ENCODE data around the gene SEMA6A.

The SEMA6A gene

DNA sequence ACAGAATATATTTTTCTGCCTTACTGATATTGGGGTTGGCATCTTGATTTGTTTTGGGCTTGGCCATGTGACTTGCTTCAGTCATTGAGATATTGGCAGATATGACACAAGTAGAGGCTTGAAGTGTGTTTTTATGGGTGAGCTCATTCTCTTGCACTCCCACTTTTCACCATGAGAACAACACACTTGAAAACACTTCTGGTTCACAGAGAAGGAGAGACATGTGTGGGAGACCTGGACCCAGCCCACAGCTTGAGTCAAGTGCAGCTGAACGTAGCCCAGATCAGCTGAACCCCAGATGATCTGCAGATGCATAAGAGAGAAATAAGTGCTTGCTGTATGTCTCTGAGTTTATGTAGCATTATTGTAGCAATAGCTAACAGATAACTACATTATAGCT, 155.4 kb downstream of the SEMA6A start:
- H4K91ac ChIP-seq (ENCODE audit: low read length), result no peak overlapping the region
- H2BK120ac ChIP-seq (ENCODE audit: low read depth, low read length), result no peak overlapping the region
- no peak overlapping the region for H3K14ac ChIP-seq (ENCODE audit: low read length in 2 of 2)
- no peak overlapping the region for H3K27ac ChIP-seq (ENCODE audit: low read length, poor library complexity, severe bottlenecking)
- H3K18ac ChIP-seq (ENCODE audit: low read depth in 1 of 2, low read length in 2 of 2), result no peak overlapping the region
- no peak overlapping the region for H3K23ac ChIP-seq (ENCODE audit: low read length in 2 of 2)
- H3K9ac ChIP-seq (ENCODE audit: low read length), result no peak overlapping the region
- no peak overlapping the region for H2AFZ ChIP-seq (ENCODE audit: low read depth, low read length)
- no peak overlapping the region for H2AK5ac ChIP-seq (ENCODE audit: low read length, severe bottlenecking)
- H3K4me2 ChIP-seq (ENCODE audit: low read length, poor library complexity, severe bottlenecking), result no peak overlapping the region
- H4K8ac ChIP-seq (ENCODE audit: low read length), result no peak overlapping the region
- H3K4me1 ChIP-seq (ENCODE audit: control insufficient read depth, insufficient read depth, low read depth, low read length), result no peaks in the 10 kb centered on the region
- no peak for DNase-seq
- H3K27me3 ChIP-seq (ENCODE audit: control insufficient read depth in 1 of 2, insufficient read depth in 1 of 2, low read length in 2 of 2), result no peaks in the 10 kb centered on the region
- no peak overlapping the region for H2BK5ac ChIP-seq (ENCODE audit: low read depth, low read length, poor library complexity, severe bottlenecking)
- no peaks in the 10 kb centered on the region for H3K9me3 ChIP-seq (ENCODE audit: control insufficient read depth, low read length)
- H2BK12ac ChIP-seq (ENCODE audit: low read length in 2 of 2), result no peak overlapping the region
- H3K79me1 ChIP-seq (replicated peaks; ENCODE audit: low read length, poor library complexity, severe bottlenecking), result no peaks in the 10 kb centered on the region
- 89% methylated on average over 1 of the region's 1 CpG for WGBS
- H3K4ac ChIP-seq (ENCODE audit: low read depth in 1 of 2, low read length in 2 of 2), result no peak overlapping the region
- H2BK15ac ChIP-seq (ENCODE audit: low read depth, poor library complexity, severe bottlenecking), result no peak overlapping the region
- no peak overlapping the region for H3K4me3 ChIP-seq (ENCODE audit: insufficient read depth in 1 of 2, low read depth in 1 of 2, low read length in 2 of 2)
- no peaks in the 10 kb centered on the region for H3K36me3 ChIP-seq (ENCODE audit: control insufficient read depth in 1 of 2, insufficient read depth in 2 of 2, low read depth in 1 of 2, low read length in 2 of 2)

DNA sequence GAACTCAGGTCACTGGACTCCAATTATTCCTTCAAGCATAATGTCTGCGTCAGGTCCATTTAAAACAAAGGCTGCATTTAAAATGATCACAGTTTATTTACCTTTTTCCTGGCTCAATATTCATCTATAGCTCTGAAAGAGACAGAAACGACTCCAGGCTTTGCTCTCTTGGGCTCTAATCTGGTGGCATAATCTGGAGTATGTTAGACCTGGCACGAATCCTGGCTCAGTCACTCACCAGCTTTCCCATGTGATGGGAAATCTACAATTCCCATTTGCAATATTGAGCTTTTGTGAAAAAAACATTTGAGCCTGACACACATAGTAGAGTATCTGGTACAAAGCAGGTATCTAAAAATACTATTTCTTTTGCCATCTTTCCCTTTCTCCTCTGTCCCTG, 155.8 kb downstream of the SEMA6A start:
- Histone ChIP-seq H3K23ac (ENCODE audit: low read length in 2 of 2) (no peak overlapping the region), H2BK15ac (ENCODE audit: low read depth, poor library complexity, severe bottlenecking) (no peak overlapping the region), H3K4me3 (ENCODE audit: insufficient read depth in 1 of 2, low read depth in 1 of 2, low read length in 2 of 2) (no peak overlapping the region), H2AFZ (ENCODE audit: low read depth, low read length) (no peak overlapping the region), H3K36me3 (ENCODE audit: control insufficient read depth in 1 of 2, insufficient read depth in 2 of 2, low read depth in 1 of 2, low read length in 2 of 2) (no peaks in the 10 kb centered on the region), H2BK5ac (ENCODE audit: low read depth, low read length, poor library complexity, severe bottlenecking) (no peak overlapping the region), H3K4me2 (ENCODE audit: low read length, poor library complexity, severe bottlenecking) (no peak overlapping the region), H3K27me3 (ENCODE audit: control insufficient read depth in 1 of 2, insufficient read depth in 1 of 2, low read length in 2 of 2) (no peaks in the 10 kb centered on the region), H3K14ac (ENCODE audit: low read length in 2 of 2) (no peak overlapping the region), H3K18ac (ENCODE audit: low read depth in 1 of 2, low read length in 2 of 2) (no peak overlapping the region), H2BK120ac (ENCODE audit: low read depth, low read length) (no peak overlapping the region), H3K79me1 (replicated peaks; ENCODE audit: low read length, poor library complexity, severe bottlenecking) (no peaks in the 10 kb centered on the region), H3K9me3 (ENCODE audit: control insufficient read depth, low read length) (no peaks in the 10 kb centered on the region), H3K27ac (ENCODE audit: low read length, poor library complexity, severe bottlenecking) (no peak overlapping the region), H3K4ac (ENCODE audit: low read depth in 1 of 2, low read length in 2 of 2) (no peak overlapping the region), H4K91ac (ENCODE audit: low read length) (no peak overlapping the region), H3K9ac (ENCODE audit: low read length) (no peak overlapping the region), H3K4me1 (ENCODE audit: control insufficient read depth, insufficient read depth, low read depth, low read length) (no peaks in the 10 kb centered on the region), H2AK5ac (ENCODE audit: low read length, severe bottlenecking) (no peak overlapping the region), H4K8ac (ENCODE audit: low read length) (no peak overlapping the region), H2BK12ac (ENCODE audit: low read length in 2 of 2) (no peak overlapping the region)
- no peak for DNase-seq
- WGBS, result 97% methylated on average over 2 of the region's 3 CpGs

DNA sequence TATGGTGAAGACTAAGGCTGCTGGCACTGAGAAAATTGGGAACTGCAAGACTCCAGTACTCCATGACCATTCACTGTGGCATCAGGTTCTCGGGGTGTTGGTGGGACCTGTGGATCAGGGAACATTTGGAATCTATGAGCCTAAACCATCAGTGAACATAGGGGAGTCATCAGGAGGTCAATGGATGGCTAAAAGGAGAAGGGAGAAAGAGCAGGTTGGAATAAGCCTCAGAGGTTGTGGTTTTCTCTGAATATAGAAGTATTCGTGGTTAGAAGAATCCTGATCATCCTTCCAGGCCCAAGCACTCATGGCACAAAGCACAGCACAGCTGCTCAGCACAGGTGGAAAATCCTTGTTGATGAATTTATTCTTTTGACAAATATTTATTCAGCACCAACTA, 156.6 kb downstream of the SEMA6A start:
- Histone ChIP-seq H2AK5ac (ENCODE audit: low read length, severe bottlenecking) (no peak overlapping the region), H3K14ac (ENCODE audit: low read length in 2 of 2) (no peak overlapping the region), H3K9ac (ENCODE audit: low read length) (no peak overlapping the region), H3K36me3 (ENCODE audit: control insufficient read depth in 1 of 2, insufficient read depth in 2 of 2, low read depth in 1 of 2, low read length in 2 of 2) (no peaks in the 10 kb centered on the region), H3K27ac (ENCODE audit: low read length, poor library complexity, severe bottlenecking) (no peak overlapping the region), H3K9me3 (ENCODE audit: control insufficient read depth, low read length) (no peaks in the 10 kb centered on the region), H3K4me1 (ENCODE audit: control insufficient read depth, insufficient read depth, low read depth, low read length) (no peaks in the 10 kb centered on the region), H3K18ac (ENCODE audit: low read depth in 1 of 2, low read length in 2 of 2) (no peak overlapping the region), H2BK15ac (ENCODE audit: low read depth, poor library complexity, severe bottlenecking) (no peak overlapping the region), H2BK120ac (ENCODE audit: low read depth, low read length) (no peak overlapping the region), H3K23ac (ENCODE audit: low read length in 2 of 2) (no peak overlapping the region), H3K4me2 (ENCODE audit: low read length, poor library complexity, severe bottlenecking) (no peak overlapping the region), H3K4ac (ENCODE audit: low read depth in 1 of 2, low read length in 2 of 2) (no peak overlapping the region), H2AFZ (ENCODE audit: low read depth, low read length) (no peak overlapping the region), H2BK5ac (ENCODE audit: low read depth, low read length, poor library complexity, severe bottlenecking) (no peak overlapping the region), H4K91ac (ENCODE audit: low read length) (no peak overlapping the region), H4K8ac (ENCODE audit: low read length) (no peak overlapping the region), H3K79me1 (replicated peaks; ENCODE audit: low read length, poor library complexity, severe bottlenecking) (no peaks in the 10 kb centered on the region), H3K27me3 (ENCODE audit: control insufficient read depth in 1 of 2, insufficient read depth in 1 of 2, low read length in 2 of 2) (no peaks in the 10 kb centered on the region), H3K4me3 (ENCODE audit: insufficient read depth in 1 of 2, low read depth in 1 of 2, low read length in 2 of 2) (no peak overlapping the region), H2BK12ac (ENCODE audit: low read length in 2 of 2) (no peak overlapping the region)
- WGBS, result 100% methylated on average over 2 of the region's 2 CpGs
- no peak for DNase-seq

GRCh38 chr5:116415989-116416388, 158.6 kb downstream of the SEMA6A start:
- Histone ChIP-seq H2AFZ (ENCODE audit: low read depth, low read length) (no peak overlapping the region), H3K4me2 (ENCODE audit: low read length, poor library complexity, severe bottlenecking) (no peak overlapping the region), H3K79me1 (replicated peaks; ENCODE audit: low read length, poor library complexity, severe bottlenecking) (no peaks in the 10 kb centered on the region), H3K4me1 (ENCODE audit: control insufficient read depth, insufficient read depth, low read depth, low read length) (no peaks in the 10 kb centered on the region), H3K4ac (ENCODE audit: low read depth in 1 of 2, low read length in 2 of 2) (no peak overlapping the region), H3K9me3 (ENCODE audit: control insufficient read depth, low read length) (no peaks in the 10 kb centered on the region), H2BK15ac (ENCODE audit: low read depth, poor library complexity, severe bottlenecking) (no peak overlapping the region), H3K27ac (ENCODE audit: low read length, poor library complexity, severe bottlenecking) (no peak overlapping the region), H3K9ac (ENCODE audit: low read length) (no peak overlapping the region), H2BK5ac (ENCODE audit: low read depth, low read length, poor library complexity, severe bottlenecking) (no peak overlapping the region), H3K27me3 (ENCODE audit: control insufficient read depth in 1 of 2, insufficient read depth in 1 of 2, low read length in 2 of 2) (no peaks in the 10 kb centered on the region), H2AK5ac (ENCODE audit: low read length, severe bottlenecking) (no peak overlapping the region), H4K8ac (ENCODE audit: low read length) (no peak overlapping the region), H4K91ac (ENCODE audit: low read length) (no peak overlapping the region), H3K4me3 (ENCODE audit: insufficient read depth in 1 of 2, low read depth in 1 of 2, low read length in 2 of 2) (no peak overlapping the region), H2BK12ac (ENCODE audit: low read length in 2 of 2) (no peak overlapping the region), H2BK120ac (ENCODE audit: low read depth, low read length) (no peak overlapping the region), H3K18ac (ENCODE audit: low read depth in 1 of 2, low read length in 2 of 2) (no peak overlapping the region), H3K36me3 (ENCODE audit: control insufficient read depth in 1 of 2, insufficient read depth in 2 of 2, low read depth in 1 of 2, low read length in 2 of 2) (no peaks in the 10 kb centered on the region), H3K14ac (ENCODE audit: low read length in 2 of 2) (no peak overlapping the region), H3K23ac (ENCODE audit: low read length in 2 of 2) (no peak overlapping the region)
- DNase-seq, result no peak
- WGBS, result 92% methylated on average over 5 of the region's 5 CpGs
